Nucleus accumbens (tissue), 56 donors: ENCODE measurements around the gene GRIN2A.
A peak's percentile ranks its signal among the peaks of the same experiment; 100 is the strongest.

Experiments used
- DNase-seq, 56 donors: peaks; one replicate each; lab custom pipeline; 2025; lab: John Stamatoyannopoulos, UW

The GRIN2A gene

GRCh38 chr16:9840761-9841665, 341.2 kb downstream of the GRIN2A start:
- DNase-seq: no peak

GRCh38 chr16:9837481-9837880, 344.7 kb downstream of the GRIN2A start:
- no peak for DNase-seq

- peak in 2 of 56 donors; percentile 2 to 3 for DNase-seq
Measured at GRCh38 chr16:9836118-9836736, 346.0 kb downstream of the GRIN2A start.

- DNase-seq: no peak
Measured at GRCh38 chr16:9827062-9827752, 355.0 kb downstream of the GRIN2A start.

- DNase-seq: no peak
Measured at GRCh38 chr16:9826656-9827055, 355.6 kb downstream of the GRIN2A start.

- DNase-seq: no peak
Measured at GRCh38 chr16:9824200-9825068, 357.8 kb downstream of the GRIN2A start.

GRCh38 chr16:9823510-9823909, 358.7 kb downstream of the GRIN2A start:
- DNase-seq: no peak

GRCh38 chr16:9821970-9822369, 360.3 kb downstream of the GRIN2A start:
- DNase-seq: no peak

- no peak for DNase-seq
Measured at GRCh38 chr16:9821331-9821730, 360.9 kb downstream of the GRIN2A start.

GRCh38 chr16:9820476-9821246, 361.6 kb downstream of the GRIN2A start:
- peak in 6 of 56 donors; percentile 1 to 22 (median 9) for DNase-seq

GRCh38 chr16:9818702-9819101, 363.5 kb downstream of the GRIN2A start:
- no peak for DNase-seq

GRCh38 chr16:9817586-9817985, 364.6 kb downstream of the GRIN2A start:
- no peak for DNase-seq

GRCh38 chr16:9816644-9817043, 365.6 kb downstream of the GRIN2A start:
- DNase-seq: no peak

GRCh38 chr16:9813665-9814064, 368.6 kb downstream of the GRIN2A start:
- DNase-seq: no peak

GRCh38 chr16:9808210-9808609, 374.0 kb downstream of the GRIN2A start:
- DNase-seq: no peak

GRCh38 chr16:9807302-9807701, 374.9 kb downstream of the GRIN2A start:
- DNase-seq: no peak

GRCh38 chr16:9805109-9805508, 377.1 kb downstream of the GRIN2A start:
- DNase-seq: no peak

- no peak for DNase-seq
Measured at GRCh38 chr16:9802160-9802559, 380.1 kb downstream of the GRIN2A start.

GRCh38 chr16:9801651-9802050, 380.6 kb downstream of the GRIN2A start:
- DNase-seq: no peak
